Measurements from ENCODE around the gene GYPA. TPM values are rescaled to one million over a fixed set of nuclear protein-coding genes. Genes with fewer than 3 reads are reported as not detected.
"Not testable (repeated sequence)": the region's sequence is repeated elsewhere in the genome, so short reads cannot be mapped to it uniquely, and the experiment has no call there.

Gene GYPA
- total RNA-seq, 4 donors from 2014 or later, result not detected

GRCh38 chr4:144141493-144141892, 975 bp upstream of the GYPA start:
- TF ChIP-seq, protein P1, sequence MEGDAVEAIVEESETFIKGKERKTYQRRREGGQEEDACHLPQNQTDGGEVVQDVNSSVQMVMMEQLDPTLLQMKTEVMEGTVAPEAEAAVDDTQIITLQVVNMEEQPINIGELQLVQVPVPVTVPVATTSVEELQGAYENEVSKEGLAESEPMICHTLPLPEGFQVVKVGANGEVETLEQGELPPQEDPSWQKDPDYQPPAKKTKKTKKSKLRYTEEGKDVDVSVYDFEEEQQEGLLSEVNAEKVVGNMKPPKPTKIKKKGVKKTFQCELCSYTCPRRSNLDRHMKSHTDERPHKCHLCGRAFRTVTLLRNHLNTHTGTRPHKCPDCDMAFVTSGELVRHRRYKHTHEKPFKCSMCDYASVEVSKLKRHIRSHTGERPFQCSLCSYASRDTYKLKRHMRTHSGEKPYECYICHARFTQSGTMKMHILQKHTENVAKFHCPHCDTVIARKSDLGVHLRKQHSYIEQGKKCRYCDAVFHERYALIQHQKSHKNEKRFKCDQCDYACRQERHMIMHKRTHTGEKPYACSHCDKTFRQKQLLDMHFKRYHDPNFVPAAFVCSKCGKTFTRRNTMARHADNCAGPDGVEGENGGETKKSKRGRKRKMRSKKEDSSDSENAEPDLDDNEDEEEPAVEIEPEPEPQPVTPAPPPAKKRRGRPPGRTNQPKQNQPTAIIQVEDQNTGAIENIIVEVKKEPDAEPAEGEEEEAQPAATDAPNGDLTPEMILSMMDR (IDR thresholded peaks at IDR 0.05), result no peak
- ATAC-seq (ENCODE audit: low FRiP score) (no peak), DNase-seq (ENCODE audit: low spot score) (no peak)

GRCh38 chr4:144139991-144140390, 527 bp downstream of the GYPA start:
- not testable (repeated sequence) for ATAC-seq (ENCODE audit: low FRiP score); DNase-seq (ENCODE audit: low spot score)

GRCh38 chr4:144139547-144139946, 971 bp downstream of the GYPA start:
- DNase-seq (ENCODE audit: low spot score); ATAC-seq (ENCODE audit: low FRiP score): not testable (repeated sequence)

GRCh38 chr4:144138239-144138638, 2.3 kb downstream of the GYPA start:
- ATAC-seq (ENCODE audit: low FRiP score); DNase-seq (ENCODE audit: low spot score): not testable (repeated sequence)

GRCh38 chr4:144137137-144137931, 3.2 kb downstream of the GYPA start:
- DNase-seq (ENCODE audit: low spot score); ATAC-seq (ENCODE audit: low FRiP score): not testable (repeated sequence)

GRCh38 chr4:144136189-144136588, 4.3 kb downstream of the GYPA start:
- ATAC-seq (ENCODE audit: low FRiP score); DNase-seq (ENCODE audit: low spot score): not testable (repeated sequence)

- not testable (repeated sequence) for ATAC-seq (ENCODE audit: low FRiP score); DNase-seq (ENCODE audit: low spot score)
Observed at GRCh38 chr4:144130167-144130566, 10.4 kb downstream of the GYPA start.

DNA sequence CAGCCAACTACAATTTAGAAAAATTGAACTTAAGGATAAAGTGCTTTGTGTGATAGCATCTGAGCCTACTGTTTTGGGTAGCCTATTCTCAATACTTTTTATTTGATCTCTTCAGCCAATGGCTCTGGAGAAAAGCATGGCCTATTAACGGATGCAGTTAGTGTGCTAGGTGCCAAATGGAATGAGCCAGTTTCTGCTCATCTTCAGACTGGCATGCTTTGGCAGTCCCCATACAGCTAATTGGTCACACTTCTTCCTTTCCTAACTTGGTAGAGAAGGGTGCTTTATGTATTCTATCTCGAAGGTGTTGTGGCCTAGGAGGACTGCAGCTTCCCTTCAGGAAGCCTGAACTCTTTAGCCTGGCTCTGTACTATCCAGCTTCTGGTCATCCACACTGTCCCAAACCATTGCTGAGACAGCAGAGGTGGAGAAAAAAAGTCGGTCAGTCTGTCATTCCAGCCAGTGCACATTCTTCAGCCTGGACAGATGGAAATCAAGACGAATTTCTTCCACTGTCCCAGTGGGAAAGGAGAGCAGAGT, 11.1 kb downstream of the GYPA start:
- ATAC-seq (ENCODE audit: low FRiP score); DNase-seq (ENCODE audit: low spot score): not testable (repeated sequence)

- not testable (repeated sequence) for DNase-seq (ENCODE audit: low spot score); ATAC-seq (ENCODE audit: low FRiP score)
Observed at GRCh38 chr4:144128709-144129320, 11.7 kb downstream of the GYPA start.

- not testable (repeated sequence) for DNase-seq (ENCODE audit: low spot score); ATAC-seq (ENCODE audit: low FRiP score)
Observed at GRCh38 chr4:144125109-144125508, 15.4 kb downstream of the GYPA start.

- ATAC-seq (ENCODE audit: low FRiP score); DNase-seq (ENCODE audit: low spot score): not testable (repeated sequence)
Observed at GRCh38 chr4:144123982-144124635, 16.4 kb downstream of the GYPA start.

- not testable (repeated sequence) for ATAC-seq (ENCODE audit: low FRiP score); DNase-seq (ENCODE audit: low spot score)
Observed at GRCh38 chr4:144123269-144123668, 17.2 kb downstream of the GYPA start.

DNA sequence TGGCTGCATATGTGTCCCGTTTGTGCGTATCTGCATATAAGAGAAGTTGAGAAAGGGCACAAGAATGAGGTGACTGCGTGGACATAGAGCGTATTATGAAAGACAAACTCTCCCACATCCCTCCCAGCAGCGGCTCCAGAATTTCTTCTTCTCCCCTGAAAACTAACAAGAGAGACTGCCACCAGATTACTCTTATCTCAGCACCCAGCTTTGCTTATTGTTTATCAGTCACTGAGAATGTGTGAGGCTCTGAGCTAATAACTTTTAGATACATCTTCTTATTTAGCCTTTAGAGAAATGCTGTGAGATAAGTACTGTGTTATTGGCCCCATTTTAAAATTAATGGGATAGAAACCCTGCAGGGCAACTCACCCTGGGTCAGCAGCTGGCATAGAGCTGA, 20.8 kb downstream of the GYPA start:
- not testable (repeated sequence) for ATAC-seq (ENCODE audit: low FRiP score); DNase-seq (ENCODE audit: low spot score)
